GM19238 (cell line): ENCODE measurements around the gene SCPEP1.
"Not testable (repeated sequence)": the region's sequence is repeated elsewhere in the genome, so short reads cannot be mapped to it uniquely, and the experiment has no call there.

ENCODE experiments used
- DNase-seq: peaks from one replicate; pipeline ENCODE4 v3.0.0; 2011; ENCODE audit warnings: low spot score; ENCODE audit not compliant: insufficient read length

SCPEP1 gene

GRCh38 chr17:56977673-56978395 is at the start of gene SCPEP1:
Gene SCPEP1, plus strand, starts transcription at chr17:56978131. Its CDS starts 29 bp downstream, at chr17:56978160.
- peak; percentile 85 for DNase-seq

GRCh38 chr17:56928586-56928985 is 49.3 kb upstream of the SCPEP1 start:
- DNase-seq = no peak

GRCh38 chr17:56929362-56929969 is 48.5 kb upstream of the SCPEP1 start:
- DNase-seq = no peak

- DNase-seq = no peak
These were observed 47.1 kb upstream of the SCPEP1 start for GRCh38 chr17:56930739-56931337.

- no peak for DNase-seq
These were observed 44.7 kb upstream of the SCPEP1 start for GRCh38 chr17:56933151-56933745.

GRCh38 chr17:56933868-56934267 is 44.1 kb upstream of the SCPEP1 start:
- no peak for DNase-seq

GRCh38 chr17:56934280-56934679 is 43.7 kb upstream of the SCPEP1 start:
- DNase-seq = no peak

GRCh38 chr17:56935461-56935860 is 42.5 kb upstream of the SCPEP1 start:
- no peak for DNase-seq

GRCh38 chr17:56936697-56937322 is 41.1 kb upstream of the SCPEP1 start:
- no peak for DNase-seq

- no peak for DNase-seq
These were observed 40.2 kb upstream of the SCPEP1 start for GRCh38 chr17:56937687-56938086.

GRCh38 chr17:56938206-56938605 is 39.7 kb upstream of the SCPEP1 start:
- DNase-seq = not testable (repeated sequence)

GRCh38 chr17:56939869-56940484 is 38.0 kb upstream of the SCPEP1 start:
- DNase-seq = peak; percentile 30

GRCh38 chr17:56943505-56944125 is 34.3 kb upstream of the SCPEP1 start:
- no peak for DNase-seq

GRCh38 chr17:56945938-56946505 is 31.9 kb upstream of the SCPEP1 start:
- DNase-seq = no peak

GRCh38 chr17:56947741-56948140 is 30.2 kb upstream of the SCPEP1 start:
- DNase-seq = no peak

GRCh38 chr17:56948491-56948890 is 29.4 kb upstream of the SCPEP1 start:
- DNase-seq = no peak

- no peak for DNase-seq
These were observed 28.3 kb upstream of the SCPEP1 start for GRCh38 chr17:56949595-56949994.

GRCh38 chr17:56956992-56957391 is 20.9 kb upstream of the SCPEP1 start:
- no peak for DNase-seq

GRCh38 chr17:56960596-56961538 is 17.1 kb upstream of the SCPEP1 start, which contains the start of gene COIL:
Gene COIL, minus strand, starts transcription at chr17:56961050. Its CDS starts 31 bp downstream, at chr17:56961019.
- peak; percentile 87 for DNase-seq
